Gastroesophageal sphincter (tissue), 3 donors: ENCODE results near the gene PTPN21.

Experiments
- EP300 ChIP-seq: sonication (generic); formaldehyde crosslinking; IDR thresholded peaks from one replicate; pipeline ENCODE4 v1.6.1; 2017; ENCODE audit warnings: antibody characterized with exemption, mild to moderate bottlenecking
- TF ChIP-seq, protein P1 (sequence below), 4 experiments: fragments of 200-600 bp in 2 of 4; fragments of 450-650 bp in 2 of 4; sonication (generic) in 1 of 4; IDR thresholded peaks; one replicate each; pipeline ENCODE4 v1.5.1; 2017 to 2019; ENCODE audit warnings: antibody characterized with exemption in 4 of 4, mild to moderate bottlenecking in 2 of 4, moderate library complexity in 2 of 4

GRCh38 chr14:88490168-88490567, 64.6 kb downstream of the PTPN21 start:
- TF ChIP-seq, protein P1, sequence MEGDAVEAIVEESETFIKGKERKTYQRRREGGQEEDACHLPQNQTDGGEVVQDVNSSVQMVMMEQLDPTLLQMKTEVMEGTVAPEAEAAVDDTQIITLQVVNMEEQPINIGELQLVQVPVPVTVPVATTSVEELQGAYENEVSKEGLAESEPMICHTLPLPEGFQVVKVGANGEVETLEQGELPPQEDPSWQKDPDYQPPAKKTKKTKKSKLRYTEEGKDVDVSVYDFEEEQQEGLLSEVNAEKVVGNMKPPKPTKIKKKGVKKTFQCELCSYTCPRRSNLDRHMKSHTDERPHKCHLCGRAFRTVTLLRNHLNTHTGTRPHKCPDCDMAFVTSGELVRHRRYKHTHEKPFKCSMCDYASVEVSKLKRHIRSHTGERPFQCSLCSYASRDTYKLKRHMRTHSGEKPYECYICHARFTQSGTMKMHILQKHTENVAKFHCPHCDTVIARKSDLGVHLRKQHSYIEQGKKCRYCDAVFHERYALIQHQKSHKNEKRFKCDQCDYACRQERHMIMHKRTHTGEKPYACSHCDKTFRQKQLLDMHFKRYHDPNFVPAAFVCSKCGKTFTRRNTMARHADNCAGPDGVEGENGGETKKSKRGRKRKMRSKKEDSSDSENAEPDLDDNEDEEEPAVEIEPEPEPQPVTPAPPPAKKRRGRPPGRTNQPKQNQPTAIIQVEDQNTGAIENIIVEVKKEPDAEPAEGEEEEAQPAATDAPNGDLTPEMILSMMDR (IDR thresholded peaks at IDR 0.05): no peak
- no peak for TF ChIP-seq EP300
